Measurements from ENCODE around the gene WLS. TPM values are rescaled to one million over a fixed set of nuclear protein-coding genes. Genes with fewer than 3 reads are reported as not detected.

The WLS gene
- total RNA-seq, 1 donor from 2014 or later = 68.0 TPM

DNA sequence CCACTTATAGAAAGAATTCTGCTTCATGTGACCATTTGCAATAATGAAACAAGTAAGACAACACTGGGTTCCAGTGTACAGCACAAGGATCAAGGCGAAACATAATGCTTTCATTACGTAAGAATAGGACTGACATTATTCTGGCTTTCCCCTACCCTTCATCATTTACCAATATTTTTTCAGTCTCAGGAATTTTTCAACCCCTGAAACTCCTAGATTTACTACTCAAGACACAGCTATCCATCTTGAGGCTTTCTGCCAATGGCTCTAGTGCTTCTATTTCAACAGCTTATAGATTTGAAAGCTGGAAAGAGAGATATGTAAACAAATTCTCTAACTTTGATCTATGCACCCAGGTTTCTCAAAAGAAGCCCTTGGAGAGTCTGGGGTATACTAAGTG, 48.4 kb downstream of the WLS start:
- Histone ChIP-seq H3K36me3 (no peaks in the 10 kb centered on the region), H3K27me3 (no peaks in the 10 kb centered on the region), H3K4me3 (no peak overlapping the region), H3K4me1 (no peaks in the 10 kb centered on the region), H3K9me3 (no peaks in the 10 kb centered on the region), H3K27ac (no peak overlapping the region)
- intact Hi-C loops (cut with DNase I) = no loop called here
- DNase-seq (ENCODE audit: extremely low spot score in 2 of 2) = no peak
- no peak for TF ChIP-seq POLR2A (IDR thresholded peaks at IDR 0.05)
- TF ChIP-seq, protein P1, sequence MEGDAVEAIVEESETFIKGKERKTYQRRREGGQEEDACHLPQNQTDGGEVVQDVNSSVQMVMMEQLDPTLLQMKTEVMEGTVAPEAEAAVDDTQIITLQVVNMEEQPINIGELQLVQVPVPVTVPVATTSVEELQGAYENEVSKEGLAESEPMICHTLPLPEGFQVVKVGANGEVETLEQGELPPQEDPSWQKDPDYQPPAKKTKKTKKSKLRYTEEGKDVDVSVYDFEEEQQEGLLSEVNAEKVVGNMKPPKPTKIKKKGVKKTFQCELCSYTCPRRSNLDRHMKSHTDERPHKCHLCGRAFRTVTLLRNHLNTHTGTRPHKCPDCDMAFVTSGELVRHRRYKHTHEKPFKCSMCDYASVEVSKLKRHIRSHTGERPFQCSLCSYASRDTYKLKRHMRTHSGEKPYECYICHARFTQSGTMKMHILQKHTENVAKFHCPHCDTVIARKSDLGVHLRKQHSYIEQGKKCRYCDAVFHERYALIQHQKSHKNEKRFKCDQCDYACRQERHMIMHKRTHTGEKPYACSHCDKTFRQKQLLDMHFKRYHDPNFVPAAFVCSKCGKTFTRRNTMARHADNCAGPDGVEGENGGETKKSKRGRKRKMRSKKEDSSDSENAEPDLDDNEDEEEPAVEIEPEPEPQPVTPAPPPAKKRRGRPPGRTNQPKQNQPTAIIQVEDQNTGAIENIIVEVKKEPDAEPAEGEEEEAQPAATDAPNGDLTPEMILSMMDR (IDR thresholded peaks at IDR 0.05) = no peak
- no peak for TF ChIP-seq POLR2AphosphoS5 (IDR thresholded peaks at IDR 0.05; ENCODE audit: insufficient read depth in 1 of 2, low read depth in 1 of 2)

- Histone ChIP-seq H3K4me3 (no peak overlapping the region), H3K4me1 (peaks cover 17% of the 10 kb centered on the region), H3K27ac (no peak overlapping the region), H3K36me3 (no peaks in the 10 kb centered on the region), H3K9me3 (no peaks in the 10 kb centered on the region), H3K27me3 (no peaks in the 10 kb centered on the region)
- TF ChIP-seq POLR2A (IDR thresholded peaks at IDR 0.05) (no peak), POLR2AphosphoS5 (IDR thresholded peaks at IDR 0.05; ENCODE audit: insufficient read depth in 1 of 2, low read depth in 1 of 2) (no peak)
- TF ChIP-seq, protein P1 (IDR thresholded peaks at IDR 0.05) = no peak
- DNase-seq (ENCODE audit: extremely low spot score in 2 of 2) = no peak
- intact Hi-C loops (cut with DNase I) = no loop called here
Measured at GRCh38 chr1:68181165-68181556, 51.2 kb downstream of the WLS start.

DNA sequence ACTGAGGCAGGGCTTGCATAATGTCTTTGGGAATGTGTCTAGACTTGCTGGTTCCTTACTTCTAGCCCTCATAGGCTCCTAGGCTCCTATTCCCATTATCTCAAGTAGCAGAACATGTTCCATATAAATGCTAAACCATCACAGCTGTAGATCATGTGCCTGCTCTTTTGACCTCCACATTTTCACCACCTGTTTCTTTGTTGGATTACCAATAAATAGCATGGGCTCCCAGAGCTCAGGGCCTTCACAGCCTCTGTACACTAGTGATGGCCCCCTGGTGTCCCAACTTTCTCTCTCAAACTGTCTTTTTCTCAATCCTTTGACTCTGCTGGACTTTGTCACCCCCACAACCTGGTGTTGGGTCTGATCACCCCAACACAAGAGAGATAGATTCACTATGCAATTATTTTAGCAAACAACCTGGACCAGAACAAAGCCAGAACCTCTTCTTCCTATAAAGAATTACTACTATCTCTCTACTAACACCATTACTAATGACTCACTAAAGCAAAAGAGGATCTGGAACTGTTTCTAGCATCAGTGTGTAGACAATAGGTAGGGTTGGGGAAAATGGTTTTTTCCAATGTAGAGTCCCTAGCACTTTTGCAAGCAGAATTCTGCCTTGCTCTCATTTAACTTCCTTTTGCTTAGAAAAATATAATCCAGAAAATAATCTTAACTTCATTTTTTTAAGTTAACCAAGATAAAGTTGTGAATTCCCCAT, 51.7 kb downstream of the WLS start:
- no peak overlapping the region for H3K27ac ChIP-seq
- intact Hi-C loops (cut with DNase I) = no loop called here
- H3K9me3 ChIP-seq = no peaks in the 10 kb centered on the region
- H3K4me1 ChIP-seq = peaks cover 20% of the 10 kb centered on the region
- TF ChIP-seq POLR2AphosphoS5 (IDR thresholded peaks at IDR 0.05; ENCODE audit: insufficient read depth in 1 of 2, low read depth in 1 of 2) (no peak), POLR2A (IDR thresholded peaks at IDR 0.05) (no peak)
- TF ChIP-seq, protein P1 (IDR thresholded peaks at IDR 0.05) = no peak
- H3K36me3 ChIP-seq = no peaks in the 10 kb centered on the region
- no peak overlapping the region for H3K4me3 ChIP-seq
- no peak for DNase-seq (ENCODE audit: extremely low spot score in 2 of 2)
- H3K27me3 ChIP-seq = no peaks in the 10 kb centered on the region

DNA sequence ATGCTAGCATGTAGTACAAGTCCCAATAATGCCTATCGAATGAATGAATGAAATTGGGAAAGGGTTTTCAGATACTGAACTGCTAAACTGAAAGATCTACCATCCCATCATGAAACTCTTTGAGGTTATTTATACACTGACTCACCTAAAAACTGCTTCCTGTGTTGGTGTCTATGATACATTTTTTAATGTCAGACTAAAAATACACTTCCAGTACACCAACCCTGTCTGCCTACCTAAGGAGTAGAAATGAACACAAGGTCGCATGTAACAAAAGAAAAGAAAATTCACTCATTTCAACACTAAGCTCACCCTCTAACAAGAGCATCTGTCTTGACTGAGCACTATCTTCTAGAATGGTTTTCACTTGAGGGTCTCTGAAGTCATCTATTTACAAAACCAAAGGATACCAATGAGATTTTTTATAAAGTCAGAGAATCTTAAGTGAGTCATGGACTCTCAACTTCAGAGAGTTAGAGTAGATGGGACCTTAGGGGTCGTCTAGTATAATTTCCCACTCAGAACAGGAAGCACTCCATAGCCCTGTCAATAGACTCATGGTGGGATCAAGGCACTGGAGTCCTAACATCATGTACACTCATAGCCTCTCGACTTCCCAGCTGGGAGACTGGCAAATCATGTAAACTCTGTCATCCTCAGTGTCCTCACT, 53.4 kb downstream of the WLS start:
- no peak for DNase-seq (ENCODE audit: extremely low spot score in 2 of 2)
- Histone ChIP-seq H3K36me3 (no peaks in the 10 kb centered on the region), H3K4me1 (peaks cover 37% of the 10 kb centered on the region), H3K4me3 (no peak overlapping the region), H3K27me3 (no peaks in the 10 kb centered on the region), H3K27ac (no peak overlapping the region), H3K9me3 (no peaks in the 10 kb centered on the region)
- intact Hi-C loops (cut with DNase I) = no loop called here
- TF ChIP-seq POLR2AphosphoS5 (IDR thresholded peaks at IDR 0.05; ENCODE audit: insufficient read depth in 1 of 2, low read depth in 1 of 2) (no peak), POLR2A (IDR thresholded peaks at IDR 0.05) (no peak)
- TF ChIP-seq, protein P1 (IDR thresholded peaks at IDR 0.05) = no peak

Data from vagina (tissue), 2 donors.